CD4-positive, alpha-beta T cell treated with Interferon alpha-2 for 1 hour (primary cell): ENCODE data around the gene GINS3.

ENCODE experiments used
- DNase-seq, 2 donors: peaks; one replicate each; pipeline ENCODE4 v3.0.0-alpha.2; 2020 to 2022

GINS3 gene

DNA sequence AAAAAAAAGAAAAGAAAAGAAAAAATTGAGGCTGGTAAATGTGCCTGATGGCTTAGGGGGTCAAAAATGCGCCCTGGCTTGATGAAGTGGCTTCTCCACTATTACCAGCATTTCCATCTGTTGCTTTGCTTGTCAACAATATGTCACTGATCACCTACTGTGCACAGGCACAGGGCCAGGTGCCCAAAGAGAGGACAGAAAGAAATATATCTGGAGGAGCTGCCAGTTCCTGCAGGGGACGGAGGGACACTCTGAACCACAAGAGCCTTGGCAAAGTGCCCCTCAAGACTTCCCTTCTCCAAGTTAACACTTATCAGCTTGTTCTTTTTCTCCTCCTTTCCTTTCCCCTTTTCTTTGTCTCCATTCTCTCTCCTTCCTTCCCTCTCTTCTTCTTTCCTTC is 34.7 kb downstream of the GINS3 start:
- DNase-seq: no peak

GRCh38 chr16:58428621-58429542 is 36.6 kb downstream of the GINS3 start:
- DNase-seq: no peak

GRCh38 chr16:58430718-58431117 is 38.4 kb downstream of the GINS3 start:
- no peak for DNase-seq

DNA sequence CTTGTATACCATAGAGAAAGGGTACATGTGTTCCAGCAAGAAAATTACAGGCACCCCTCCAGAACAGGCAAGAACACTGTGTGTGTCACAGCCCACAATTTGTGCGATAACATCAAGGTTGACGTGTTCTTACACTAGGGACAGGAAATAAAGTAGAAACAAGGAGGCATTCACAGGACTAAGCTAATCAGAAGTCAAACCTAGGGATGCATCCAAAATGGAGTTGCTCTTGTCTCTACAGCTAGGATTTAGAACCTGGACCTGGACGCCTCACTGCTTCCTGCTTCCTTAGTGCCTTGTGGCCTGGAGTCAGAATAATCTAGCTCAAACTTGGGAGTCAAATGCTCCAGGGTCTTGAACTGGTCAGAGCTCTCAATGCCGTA is 41.3 kb downstream of the GINS3 start:
- no peak for DNase-seq

GRCh38 chr16:58435779-58436178 is 43.5 kb downstream of the GINS3 start:
- no peak for DNase-seq

DNA sequence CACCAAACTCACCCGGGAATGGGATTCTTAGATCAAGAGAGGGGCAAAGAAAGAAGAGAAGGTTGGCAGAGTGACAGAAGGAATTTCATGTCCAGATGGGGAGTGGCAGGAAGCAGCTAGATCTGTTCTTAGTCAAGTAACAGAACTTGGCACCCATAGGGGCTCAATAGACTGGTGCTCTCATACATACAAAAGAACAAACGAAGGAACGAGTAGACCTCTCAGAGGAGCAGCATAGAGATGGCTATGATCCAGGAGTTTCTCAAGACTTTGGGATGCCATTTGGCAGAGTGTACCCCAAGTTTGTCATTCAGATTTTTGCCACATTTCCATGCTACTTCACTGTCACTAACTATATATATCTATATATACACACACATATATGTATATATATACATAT is 47.9 kb downstream of the GINS3 start:
- no peak for DNase-seq

GRCh38 chr16:58442547-58442946 is 50.3 kb downstream of the GINS3 start:
- DNase-seq: no peak

GRCh38 chr16:58443783-58444182 is 51.5 kb downstream of the GINS3 start:
- DNase-seq: no peak

DNA sequence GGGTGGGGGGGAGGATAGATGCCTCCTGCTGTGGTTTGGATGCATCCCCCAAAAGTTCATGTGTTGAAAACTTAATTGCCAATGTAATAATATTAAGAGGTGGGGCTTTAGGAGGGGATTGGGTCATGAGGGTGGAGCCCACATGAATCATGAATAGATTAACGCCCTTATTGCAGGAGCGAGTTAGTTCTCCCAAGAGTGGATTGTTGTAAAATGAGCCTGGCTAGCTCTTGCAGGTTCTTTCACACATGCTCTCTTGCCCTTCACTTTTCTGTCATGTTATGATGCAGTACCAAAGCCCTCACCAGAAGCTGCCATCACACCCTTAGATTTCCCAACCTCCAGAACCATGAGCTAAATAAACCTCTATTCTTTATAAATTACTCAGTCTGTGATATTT is 52.0 kb downstream of the GINS3 start:
- DNase-seq: no peak

GRCh38 chr16:58448890-58449289 is 56.6 kb downstream of the GINS3 start:
- DNase-seq: no peak

- DNase-seq: no peak
Observed at GRCh38 chr16:58449306-58449705, 57.0 kb downstream of the GINS3 start.

DNA sequence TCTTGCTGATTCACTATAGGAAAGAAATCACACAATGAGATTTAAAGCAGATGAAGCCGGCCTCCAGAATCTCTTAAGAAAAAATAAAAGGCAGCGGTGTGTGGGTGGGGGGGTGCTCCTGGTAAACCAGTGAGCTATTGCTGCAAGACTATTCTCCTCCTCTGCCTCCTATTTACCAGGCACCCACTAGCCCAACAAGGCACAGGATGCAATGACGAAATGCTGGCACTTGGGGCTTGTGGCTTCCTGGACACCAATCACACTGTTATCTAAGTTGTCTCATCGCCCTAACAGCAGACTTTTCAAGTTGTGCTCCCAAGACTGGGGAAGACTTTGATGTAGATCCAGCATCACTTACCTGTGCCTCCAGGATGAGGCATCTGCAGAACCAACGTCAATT is 57.5 kb downstream of the GINS3 start:
- no peak for DNase-seq

DNA sequence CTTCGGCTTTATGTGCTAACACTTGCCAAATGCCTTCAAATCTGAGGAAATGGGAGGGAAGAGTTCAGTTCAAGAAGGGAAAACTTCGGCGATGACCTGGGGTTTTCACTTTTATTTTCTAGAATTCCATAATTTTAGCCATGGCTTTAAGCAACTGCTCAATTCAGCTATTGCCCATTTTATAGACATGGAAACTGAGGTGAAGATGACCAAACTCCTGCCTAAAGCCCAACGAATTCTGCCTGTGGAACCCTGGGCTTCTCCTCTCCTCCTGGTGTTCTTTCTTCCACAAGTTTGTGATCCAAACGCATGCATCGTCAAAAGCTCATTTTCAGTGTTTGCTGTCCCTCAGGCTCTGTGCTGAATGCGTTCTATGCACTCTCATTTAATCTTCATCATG is 58.3 kb downstream of the GINS3 start:
- no peak for DNase-seq

DNA sequence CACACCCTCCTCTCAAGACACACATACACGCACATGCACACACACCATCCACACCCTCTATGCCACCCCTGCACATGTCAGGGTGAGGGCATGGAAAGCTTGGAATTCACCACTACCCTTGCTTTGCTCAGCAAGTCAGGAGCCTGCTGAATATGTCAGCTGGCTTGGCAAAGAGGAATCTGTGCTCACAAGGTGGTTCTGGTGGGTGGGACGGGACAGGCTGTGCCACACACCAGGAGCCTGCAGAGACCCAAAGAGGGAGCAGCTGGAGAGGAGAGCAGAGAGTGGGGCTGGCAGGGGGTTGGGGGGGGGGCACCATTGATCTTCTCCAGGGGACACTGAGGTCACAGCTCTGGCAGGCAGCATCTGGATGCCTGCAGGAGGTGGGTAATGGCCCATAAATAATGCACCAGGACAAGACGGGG is 59.0 kb downstream of the GINS3 start:
- no peak for DNase-seq

DNA sequence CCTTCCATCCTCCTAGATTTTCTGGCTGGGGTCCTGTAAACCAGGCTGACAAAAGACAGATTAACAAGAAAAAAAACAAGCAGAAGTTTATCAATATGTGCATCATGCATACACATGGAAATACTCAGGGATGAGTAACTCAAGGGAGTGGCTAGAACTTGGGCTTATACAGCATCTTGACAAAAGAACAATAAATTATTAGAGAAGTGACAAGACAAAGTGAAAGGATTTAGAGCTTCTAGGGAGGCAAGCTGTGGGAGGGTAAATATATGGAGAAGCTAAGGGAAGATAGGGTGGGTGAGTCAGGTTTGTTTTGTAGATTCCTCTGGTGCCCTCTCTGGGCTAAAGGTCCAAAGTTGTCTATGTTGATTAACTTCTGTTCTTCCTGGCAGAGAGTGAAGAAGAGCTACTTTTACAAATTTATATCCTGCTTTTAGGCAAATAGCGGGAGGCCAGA is 59.7 kb downstream of the GINS3 start:
- no peak for DNase-seq

DNA sequence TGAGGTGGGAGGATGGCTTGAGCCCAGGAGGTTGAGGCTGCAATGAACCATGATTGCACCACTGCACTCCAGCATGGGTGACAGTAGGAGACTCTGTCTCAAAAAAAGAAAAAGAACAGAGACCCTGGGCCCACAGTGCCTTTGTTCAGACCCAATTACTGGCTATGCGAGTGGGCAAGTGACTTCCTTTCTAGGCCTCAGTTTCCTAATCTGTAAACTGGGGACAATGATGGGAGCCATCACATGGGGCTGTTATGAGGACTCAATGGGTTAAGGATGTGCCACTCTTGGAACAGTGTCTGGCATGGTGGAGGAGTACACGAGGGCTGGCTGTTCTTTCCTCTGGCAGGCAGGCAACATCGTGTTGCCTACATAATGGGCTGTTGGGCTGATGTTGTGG is 60.4 kb downstream of the GINS3 start:
- no peak for DNase-seq

DNA sequence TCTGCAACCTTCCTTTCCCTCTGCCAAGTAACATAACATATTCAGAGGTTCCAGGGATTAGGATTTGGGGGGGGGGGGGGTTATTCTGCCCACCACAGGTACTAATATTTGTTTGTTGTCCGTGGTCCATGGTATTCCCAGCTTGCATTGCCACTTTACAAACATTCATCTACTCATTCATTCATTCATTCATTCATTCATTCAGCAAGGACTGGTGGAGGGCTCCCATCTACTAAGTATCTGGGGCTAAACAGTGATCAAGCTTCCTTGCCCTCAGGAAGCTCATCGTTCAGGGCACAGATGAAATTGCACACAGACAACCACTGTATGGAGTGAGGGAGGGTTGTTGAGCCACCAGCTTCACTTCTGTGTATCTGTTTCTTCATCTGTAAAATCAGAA is 61.9 kb downstream of the GINS3 start:
- no peak for DNase-seq

DNA sequence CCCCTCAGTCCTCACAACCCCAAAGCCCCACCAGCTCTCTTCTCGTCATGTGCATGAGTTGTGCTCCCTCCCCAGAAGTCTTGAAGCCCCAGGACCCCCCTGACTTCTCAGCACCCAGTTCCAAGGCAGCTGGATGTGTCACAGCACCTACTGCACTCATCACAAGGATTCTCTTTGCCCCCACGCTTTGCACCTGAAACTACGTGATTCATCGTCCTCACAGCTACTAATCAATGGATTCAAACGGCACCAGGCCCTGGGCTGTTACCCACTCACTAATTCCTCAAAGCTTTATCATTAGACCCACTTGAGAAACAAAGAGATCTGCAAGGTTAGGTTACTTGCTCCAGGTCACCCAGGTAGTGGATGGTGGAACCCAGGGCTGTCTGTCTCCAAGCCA is 62.6 kb downstream of the GINS3 start:
- no peak for DNase-seq
